ENCODE data around the gene OR5I1.
"Not testable (repeated sequence)": the region's sequence is repeated elsewhere in the genome, so short reads cannot be mapped to it uniquely, and the experiment has no call there.

The OR5I1 gene

DNA sequence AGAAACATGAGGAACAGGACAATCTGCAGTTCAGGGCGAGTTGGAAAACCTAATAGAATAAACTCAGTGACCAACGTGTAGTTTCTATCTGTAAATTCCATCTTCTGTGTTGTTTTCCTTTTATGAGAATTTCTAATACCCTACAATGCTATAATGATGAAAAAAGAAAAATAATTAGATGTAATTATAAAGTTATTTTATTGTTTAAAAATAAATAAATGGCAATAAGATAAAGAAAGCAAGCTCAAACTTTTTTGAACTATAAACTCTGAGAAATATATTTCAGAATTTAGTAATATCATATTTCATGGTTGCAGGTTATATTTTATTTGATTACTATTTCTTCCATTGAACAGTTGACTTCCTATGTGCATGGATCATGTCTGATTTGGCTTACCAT, at the start of gene OR5I1:
OR5I1 (minus strand) TSS at position 101 of the 400 bp plus-strand sequence; CDS start at position 101, 0 bp downstream.
- DNase-seq (ENCODE audit: low read depth, low spot score): no peak

- no peak for DNase-seq (ENCODE audit: low read depth, low spot score)
Observed at GRCh38 chr11:55970935-55971334, 34.7 kb upstream of the OR5I1 start.

DNA sequence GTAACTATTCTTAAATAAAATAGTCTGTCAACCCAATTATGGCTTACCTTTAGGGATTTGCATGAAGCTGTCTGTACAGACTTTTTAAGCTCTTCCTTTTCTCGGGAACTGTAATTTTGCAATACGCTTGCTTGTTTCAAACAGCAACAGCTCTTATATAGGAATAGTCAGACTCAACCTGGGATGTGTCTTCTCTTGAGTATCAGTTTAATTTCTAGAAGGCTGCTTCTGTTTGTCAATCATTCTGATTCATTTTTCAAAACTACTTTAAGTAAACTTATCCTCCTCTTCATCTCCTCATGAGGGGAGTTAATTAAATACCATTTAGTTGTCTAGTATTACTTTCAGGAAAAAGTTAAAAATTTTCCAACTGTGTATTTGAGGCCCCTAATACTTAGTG, 33.6 kb upstream of the OR5I1 start, which contains the start of gene OR10AG1:
OR10AG1 (minus strand) TSS at position 101 of the 400 bp plus-strand sequence; CDS start at position 63, 38 bp downstream.
- no peak for DNase-seq (ENCODE audit: low read depth, low spot score)

GRCh38 chr11:55967914-55968313, 31.7 kb upstream of the OR5I1 start:
- DNase-seq (ENCODE audit: low read depth, low spot score): no peak

- DNase-seq (ENCODE audit: low read depth, low spot score): peak; percentile 14
Observed at GRCh38 chr11:55966391-55966790, 30.2 kb upstream of the OR5I1 start.

- DNase-seq (ENCODE audit: low read depth, low spot score): no peak
Observed at GRCh38 chr11:55956521-55956920, 20.3 kb upstream of the OR5I1 start.

DNA sequence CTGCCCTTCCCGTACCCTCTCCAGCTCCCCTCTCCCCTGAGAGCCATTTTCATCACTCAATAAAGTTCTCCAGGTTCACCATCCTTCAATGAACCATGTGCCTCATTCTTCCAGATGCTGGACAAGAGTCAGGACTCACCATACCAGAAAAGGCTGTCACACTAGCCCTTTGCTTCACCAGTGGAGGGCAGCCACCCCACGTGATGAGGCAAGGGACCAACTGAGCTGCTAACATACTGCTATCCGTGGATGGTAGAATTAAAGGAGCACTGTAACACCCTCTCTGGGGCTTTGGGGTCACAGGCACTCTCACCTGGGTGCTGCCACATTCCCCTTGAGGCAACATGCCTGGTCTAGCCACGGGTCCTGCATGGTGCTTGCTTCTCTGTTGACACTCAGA, 13.1 kb upstream of the OR5I1 start:
- no peak for DNase-seq (ENCODE audit: low read depth, low spot score)

DNA sequence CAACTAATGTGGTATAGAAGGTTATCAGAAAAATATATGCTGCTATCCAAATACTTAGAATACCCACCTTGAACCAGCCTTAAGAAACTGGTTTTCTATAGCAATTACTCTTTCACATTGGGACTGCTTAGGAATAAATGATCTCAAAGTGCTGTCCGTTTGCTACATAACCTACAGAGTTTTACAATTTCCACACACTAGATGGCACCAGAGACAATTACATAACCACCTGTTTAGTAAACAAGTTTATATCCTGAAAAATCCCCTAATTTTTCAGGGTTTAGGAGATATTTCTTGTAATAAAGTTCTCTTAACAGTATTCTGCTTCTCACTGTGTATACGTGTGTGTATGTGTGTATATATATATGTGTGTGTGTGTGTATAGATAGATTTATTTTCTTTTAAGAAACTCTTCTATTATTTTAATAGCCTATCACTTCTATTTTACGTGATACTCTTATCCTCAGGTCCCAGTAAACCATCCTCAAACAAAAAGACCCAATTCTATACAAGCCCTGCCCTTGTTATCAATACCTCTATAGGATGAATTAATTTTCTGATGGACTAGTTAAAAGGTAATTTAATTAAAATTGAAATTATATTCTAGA, 6.7 kb upstream of the OR5I1 start:
- no peak for DNase-seq (ENCODE audit: low read depth, low spot score)

- DNase-seq (ENCODE audit: low read depth, low spot score): no peak
Observed at GRCh38 chr11:55920537-55920936, 15.7 kb downstream of the OR5I1 start.

GRCh38 chr11:55914482-55914881, 21.7 kb downstream of the OR5I1 start, which contains the start of gene OR5W2:
Gene OR5W2, minus strand, starts transcription at chr11:55914582. Its CDS starts 0 bp downstream, at chr11:55914582.
- no peak for DNase-seq (ENCODE audit: low read depth, low spot score)

- DNase-seq (ENCODE audit: low read depth, low spot score): no peak
Observed at GRCh38 chr11:55902308-55902707, 33.9 kb downstream of the OR5I1 start.

- peak; percentile 6 for DNase-seq (ENCODE audit: low read depth, low spot score)
Observed at GRCh38 chr11:55895216-55895615, 41.0 kb downstream of the OR5I1 start.

DNA sequence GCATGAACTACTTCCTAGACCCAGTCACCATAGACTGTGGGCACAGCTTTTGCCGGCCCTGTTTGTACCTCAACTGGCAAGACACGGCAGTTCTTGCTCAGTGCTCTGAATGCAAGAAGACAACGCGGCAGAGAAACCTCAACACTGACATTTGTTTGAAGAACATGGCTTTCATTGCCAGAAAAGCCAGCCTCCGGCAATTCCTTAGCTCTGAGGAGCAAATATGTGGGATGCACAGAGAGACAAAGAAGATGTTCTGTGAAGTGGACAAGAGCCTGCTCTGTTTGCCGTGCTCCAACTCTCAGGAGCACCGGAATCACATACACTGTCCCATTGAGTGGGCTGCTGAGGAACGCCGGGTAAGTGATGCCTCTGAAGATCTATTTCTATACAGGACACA, 50.7 kb downstream of the OR5I1 start:
- not testable (repeated sequence) for DNase-seq (ENCODE audit: low read depth, low spot score)
